GM20431 (cell line): ENCODE results near the gene EFNA5.

Experiments
- in situ Hi-C: fragments of 300-500 bp; cut with MseI, MboI; formaldehyde crosslinking; loops from one replicate; pipeline ENCODE4 v1.15.0; 2020; ENCODE audit warnings: low sequenced_read_pairs; ENCODE audit not compliant: unreplicated experiment

Gene EFNA5

GRCh38 chr5:107388141-107388861 is 282.4 kb downstream of the EFNA5 start:
- in situ Hi-C loops = no loop called here

GRCh38 chr5:107387526-107388140 is 283.1 kb downstream of the EFNA5 start:
- in situ Hi-C loops = no loop called here

DNA sequence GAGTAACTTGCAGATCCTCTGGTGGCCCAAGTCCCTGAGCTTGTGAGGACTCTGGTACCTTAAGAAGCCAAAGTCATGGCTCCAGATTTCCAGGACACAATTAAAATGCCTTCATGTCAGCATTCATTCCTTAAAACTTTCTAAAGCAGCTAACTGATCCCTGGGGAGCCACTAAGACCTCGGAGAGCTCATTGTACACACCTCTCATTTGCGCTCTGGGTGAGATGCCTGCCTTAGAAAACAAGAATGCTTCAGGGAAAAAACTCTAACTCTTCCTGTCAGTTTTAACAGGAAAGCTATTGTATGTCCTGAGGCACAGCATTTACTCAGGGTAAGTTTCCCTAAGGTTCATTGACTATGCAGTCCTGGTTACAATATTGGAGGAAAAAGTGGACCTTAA is 285.0 kb downstream of the EFNA5 start:
- in situ Hi-C loops = no loop called here

DNA sequence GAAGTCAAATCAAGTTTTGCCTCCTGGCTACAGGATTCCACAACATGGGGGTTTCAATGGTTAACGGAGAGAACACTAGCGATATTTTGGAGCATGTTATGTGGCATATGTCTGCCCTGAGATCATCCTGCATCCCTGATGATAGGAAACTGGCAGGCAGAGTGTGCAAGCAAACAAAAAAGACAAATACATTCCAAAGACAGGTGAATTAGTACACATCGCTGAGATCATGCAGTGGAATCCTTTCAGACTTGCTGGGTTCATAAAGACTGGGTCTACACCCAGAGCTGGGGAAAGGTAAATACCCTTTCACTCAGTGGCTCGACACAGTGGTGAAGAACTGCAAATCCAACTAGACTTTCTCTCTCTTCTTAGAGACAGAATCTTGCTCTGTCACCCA is 286.5 kb downstream of the EFNA5 start:
- in situ Hi-C loops = no loop called here

DNA sequence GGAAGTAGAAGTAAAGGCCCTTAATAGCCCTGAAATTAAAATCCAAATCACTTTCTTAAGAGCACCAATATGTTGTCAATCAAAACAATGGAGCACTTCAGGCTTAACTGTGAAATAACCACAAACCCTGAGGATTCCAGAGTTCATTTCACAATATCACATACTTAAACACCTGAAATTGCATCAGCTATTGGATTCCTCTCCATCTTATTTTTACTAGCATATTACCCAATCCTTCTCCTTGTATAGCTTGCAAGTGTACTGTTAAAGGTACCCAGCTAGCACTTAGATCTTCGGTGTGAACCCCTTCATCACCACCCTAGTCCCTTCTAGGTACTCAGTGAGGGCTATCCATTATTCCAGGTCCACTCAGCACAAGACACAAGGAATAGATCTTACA is 287.3 kb downstream of the EFNA5 start:
- in situ Hi-C loops = no loop called here

- in situ Hi-C loops = no loop called here
These were observed 289.4 kb downstream of the EFNA5 start for GRCh38 chr5:107381189-107381856.

DNA sequence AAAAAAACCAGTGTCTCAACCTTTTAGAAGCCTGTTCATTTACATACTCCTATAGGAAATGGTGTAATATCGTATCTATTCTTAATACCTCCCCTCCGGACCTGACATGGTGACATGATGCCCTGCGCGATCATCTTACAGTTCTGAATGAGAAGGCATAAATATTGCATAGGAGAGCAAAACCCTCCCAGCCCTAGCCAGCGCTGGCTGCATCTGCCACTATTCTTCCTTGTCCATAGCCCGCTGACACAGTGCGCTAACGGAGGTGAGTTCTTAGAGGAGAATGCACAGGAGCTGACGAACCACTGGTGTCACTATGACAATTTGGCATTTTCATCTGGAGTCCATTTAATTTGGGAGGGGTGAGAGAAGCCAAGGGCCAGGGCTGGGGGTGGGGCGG is 290.1 kb downstream of the EFNA5 start:
- in situ Hi-C loops = no loop called here

- in situ Hi-C loops = no loop called here
These were observed 292.4 kb downstream of the EFNA5 start for GRCh38 chr5:107378218-107378899.

GRCh38 chr5:107377277-107377609 is 293.5 kb downstream of the EFNA5 start:
- in situ Hi-C loops = no loop called here

GRCh38 chr5:107376546-107377276 is 294.0 kb downstream of the EFNA5 start:
- in situ Hi-C loops = no loop called here

GRCh38 chr5:107373549-107374263 is 297.0 kb downstream of the EFNA5 start:
- in situ Hi-C loops = no loop called here

DNA sequence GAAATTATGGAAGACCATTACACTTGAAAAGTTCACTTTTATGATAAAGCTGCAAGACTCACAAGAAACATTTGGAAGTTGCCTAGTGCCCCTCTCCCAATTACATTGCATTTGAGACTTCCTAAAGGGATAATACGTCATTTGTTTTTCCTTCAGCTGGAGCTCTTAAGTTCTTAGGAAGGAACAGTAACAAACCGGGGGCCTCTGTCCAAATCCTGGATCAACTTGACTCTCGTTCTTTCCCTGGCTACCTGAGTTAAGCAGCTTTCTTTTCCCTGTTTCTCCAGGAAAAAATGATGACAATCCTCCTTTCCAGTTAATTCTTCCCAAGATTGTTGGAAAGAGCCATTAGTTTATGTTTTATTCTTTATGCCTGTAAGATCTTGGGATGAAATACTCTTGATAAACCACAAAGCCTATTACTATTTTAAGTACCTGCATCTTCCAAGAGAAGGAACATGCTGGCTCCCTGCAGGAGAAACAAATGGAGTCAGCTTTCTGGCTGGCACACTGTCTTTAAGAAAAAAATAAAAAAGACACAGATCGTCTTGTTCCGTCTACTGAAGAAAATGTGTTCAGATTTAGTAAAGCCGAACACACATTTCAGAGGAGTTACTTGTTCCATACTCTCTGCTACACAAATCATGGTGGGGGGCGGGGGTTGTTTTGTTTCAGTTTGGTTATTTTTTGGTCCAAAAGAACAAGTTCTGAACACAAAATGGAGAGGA is 297.9 kb downstream of the EFNA5 start:
- in situ Hi-C loops = no loop called here

GRCh38 chr5:107370396-107370968 is 300.3 kb downstream of the EFNA5 start:
- in situ Hi-C loops = no loop called here

DNA sequence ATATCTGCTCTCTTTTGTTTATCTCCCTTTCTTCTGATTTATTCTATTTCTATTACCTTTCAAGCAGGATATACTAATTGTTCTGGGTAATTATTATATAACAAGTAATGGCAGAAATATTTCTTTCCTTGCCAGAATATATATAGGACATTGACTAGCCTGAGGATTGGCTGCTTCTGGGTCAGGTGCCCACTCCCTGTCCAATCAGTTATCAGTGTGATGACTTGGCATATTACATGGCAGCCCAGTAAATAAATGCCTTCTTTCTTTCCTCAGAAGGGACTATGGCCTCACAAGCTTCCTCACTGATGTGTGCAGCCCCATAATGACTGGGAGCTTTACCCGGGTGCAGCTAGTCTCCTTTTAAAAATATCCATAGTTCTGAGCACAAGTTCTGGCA is 301.1 kb downstream of the EFNA5 start:
- in situ Hi-C loops = no loop called here

GRCh38 chr5:107368615-107369014 is 302.1 kb downstream of the EFNA5 start:
- in situ Hi-C loops = no loop called here

DNA sequence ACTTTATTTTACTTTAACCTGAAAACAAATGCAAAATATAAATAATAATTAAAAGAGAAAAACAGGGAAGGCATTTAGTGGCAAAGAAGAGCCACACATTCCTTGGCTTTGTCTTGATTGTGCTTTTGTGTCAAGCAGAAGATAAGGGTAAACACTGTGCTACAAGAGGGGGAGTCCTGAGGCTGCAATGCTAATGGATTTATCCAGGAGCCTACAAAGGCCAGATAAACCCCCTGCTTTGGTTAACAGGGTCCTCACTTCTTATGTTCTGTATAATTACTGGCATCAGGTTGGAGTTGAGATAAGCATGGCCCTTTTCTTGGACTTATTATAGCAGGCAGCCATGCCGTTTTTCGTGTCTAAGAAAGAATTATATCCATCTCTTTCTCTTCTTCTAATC is 302.8 kb downstream of the EFNA5 start:
- in situ Hi-C loops = no loop called here

GRCh38 chr5:107367480-107367879 is 303.3 kb downstream of the EFNA5 start:
- in situ Hi-C loops = no loop called here

DNA sequence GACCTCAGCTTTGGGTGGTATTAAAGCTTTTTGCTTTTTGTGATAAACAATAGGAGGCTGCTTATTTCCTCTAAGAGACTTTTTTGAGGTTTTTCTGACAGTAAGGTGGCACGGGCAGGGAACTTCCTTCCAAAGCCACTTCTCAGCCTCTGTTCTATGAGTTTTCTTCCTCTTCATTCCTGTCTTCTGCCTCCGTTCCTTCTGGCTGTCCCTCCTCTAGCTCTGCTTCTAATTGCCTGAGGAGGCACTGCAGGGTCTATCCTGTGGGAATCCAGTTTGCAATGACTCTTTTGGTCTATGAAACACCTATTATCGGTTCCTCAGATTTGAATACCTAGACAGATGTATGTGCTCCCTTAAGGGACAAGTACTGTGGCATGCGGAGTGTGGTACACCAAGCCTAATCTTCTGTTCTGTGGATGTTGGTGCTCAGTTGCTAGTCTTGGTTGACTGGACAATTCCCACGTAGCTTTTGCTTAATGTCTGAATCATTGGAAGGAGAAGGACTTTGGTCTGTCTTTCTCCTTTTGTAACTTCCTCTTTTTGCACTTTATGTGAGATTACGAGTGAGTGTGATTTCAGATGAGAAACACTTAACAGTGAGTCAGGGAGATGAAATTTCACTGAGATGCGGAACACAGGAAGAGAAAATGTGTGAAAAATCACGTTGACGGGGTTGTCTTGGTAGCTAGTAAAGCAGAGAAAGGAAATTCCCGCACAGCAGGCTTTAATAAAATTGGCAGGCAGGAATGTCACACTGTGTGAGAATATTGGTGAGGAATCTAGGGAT is 305.2 kb downstream of the EFNA5 start:
- in situ Hi-C loops = no loop called here
